GM12878 (cell line): ENCODE measurements around the gene AKR1C3. TPM values are rescaled to one million over a fixed set of nuclear protein-coding genes. Genes with fewer than 3 reads are reported as not detected.

Experiments used
- ATAC-seq: fragments of 200-7000 bp; cut with Tn5 transposase; 3 replicates; pipeline ENCODE4 v1.9.1; 2020; ENCODE audit warnings: mild to moderate bottlenecking, moderate library complexity
- BruUV-seq: library from RNA; stranded (reverse); fragments of 400-500 nt; replicated peaks from 2 replicates; lab custom pipeline; 2021; lab: Mats Ljungman, UMichigan
- CTCF ChIA-PET: fragments of 300-600 bp; sonication (Branson Sonifier 250); formaldehyde crosslinking; extraction: SDS; loops from one replicate; lab custom pipeline; 2021; ENCODE audit warnings: inconsistent platforms; lab: Yijun Ruan, JAX
- POLR2A ChIA-PET: fragments of 350-600 bp; formaldehyde crosslinking; extraction: SDS; loops from one replicate; lab custom pipeline; 2021; ENCODE audit warnings: inconsistent platforms; lab: Charles Lee
- RAD21 ChIA-PET: fragments of 300-600 bp; sonication (Branson Sonifier 250); formaldehyde crosslinking; loops from one replicate; lab custom pipeline; 2023; ENCODE audit warnings: antibody characterized with exemption; ENCODE audit not compliant: unreplicated experiment; lab: Charles Lee
- SMC1A ChIA-PET: fragments of 300-600 bp; sonication (Branson Sonifier 250); formaldehyde crosslinking; loops from one replicate; lab custom pipeline; 2023; ENCODE audit not compliant: unreplicated experiment, uncharacterized antibody; lab: Charles Lee
- DNase-seq: peaks from one replicate; pipeline ENCODE4 v3.0.0-alpha.2; 2011; ENCODE audit warnings: low read depth, low spot score
- FAIRE-seq: peaks from 3 replicates; lab custom pipeline; 2011; peaks lifted over from hg19 to GRCh38; lab: Jason Lieb, UNC
- H2AFZ ChIP-seq: 2 replicates; pipeline ENCODE4 v1.6.0; 2011; ENCODE audit warnings: low read depth, low read length, control low read depth; ENCODE audit not compliant: control insufficient read depth
- H3K27ac ChIP-seq: 2 replicates; pipeline ENCODE4 v1.5.1; 2011; ENCODE audit warnings: control low read depth; ENCODE audit not compliant: control insufficient read depth, insufficient read depth
- H3K27me3 ChIP-seq, 2 experiments: replicated peaks in 1 of 2; 2 replicates each; pipeline versions ENCODE4 v1.6.0 to v1.6.1; 2011; ENCODE audit warnings: low read length in 1 of 2; ENCODE audit not compliant: control insufficient read depth in 2 of 2, insufficient read depth in 2 of 2
- H3K36me3 ChIP-seq, 2 experiments: 2 replicates each; pipeline ENCODE4 v1.5.1; 2011; ENCODE audit warnings: low read length in 1 of 2; ENCODE audit not compliant: control insufficient read depth in 2 of 2, insufficient read depth in 2 of 2
- H3K4me1 ChIP-seq: 2 replicates; pipeline ENCODE4 v1.6.1; 2011; ENCODE audit warnings: mild to moderate bottlenecking, low read length, moderate library complexity, mixed read lengths; ENCODE audit not compliant: control insufficient read depth, insufficient read depth
- H3K4me2 ChIP-seq: 2 replicates; pipeline ENCODE4 v1.6.0; 2011; ENCODE audit warnings: control low read depth; ENCODE audit not compliant: control insufficient read depth, insufficient read depth
- H3K4me3 ChIP-seq: fragments of 200-600 bp; sonication (generic); 2 replicates; pipeline ENCODE4 v1.5.1; 2016
- H3K79me2 ChIP-seq: 2 replicates; pipeline ENCODE4 v1.6.0; 2011; ENCODE audit warnings: low read length; ENCODE audit not compliant: control insufficient read depth, insufficient read depth
- H3K9ac ChIP-seq: 2 replicates; pipeline ENCODE4 v1.8.0; 2011; ENCODE audit warnings: low read length, control low read depth, mixed read lengths; ENCODE audit not compliant: control insufficient read depth, insufficient read depth
- H3K9me3 ChIP-seq: replicated peaks from 3 replicates; pipeline ENCODE4 v1.5.1; 2011; ENCODE audit warnings: mild to moderate bottlenecking, low read length; ENCODE audit not compliant: control insufficient read depth, insufficient read depth
- H4K20me1 ChIP-seq: 2 replicates; pipeline ENCODE4 v1.6.0; 2011; ENCODE audit not compliant: control insufficient read depth, insufficient read depth
- BCL11A ChIP-seq: IDR thresholded peaks from 2 replicates; pipeline ENCODE4 v1.6.1; 2011; ENCODE audit warnings: low read depth, low read length
- BHLHE40 ChIP-seq, 2 experiments: fragments of 450-650 bp in 1 of 2; IDR thresholded peaks; 2 replicates each; pipeline ENCODE4 v1.6.1; 2011 to 2017; ENCODE audit warnings: low read depth in 2 of 2, borderline replicate concordance in 1 of 2, improper control_type of control experiment in 1 of 2, low read length in 1 of 2, mild to moderate bottlenecking in 1 of 2
- EP300 ChIP-seq, 2 experiments: fragments of 150-350 bp in 1 of 2; IDR thresholded peaks; 2 replicates each; pipeline ENCODE4 v1.6.1; 2011 to 2012; ENCODE audit warnings: low read depth in 2 of 2, low read length in 2 of 2, borderline replicate concordance in 1 of 2, improper control_type of control experiment in 1 of 2, inconsistent platforms in 1 of 2; ENCODE audit not compliant: control insufficient read depth in 1 of 2
- MTA3 ChIP-seq: IDR thresholded peaks from 2 replicates; pipeline ENCODE4 v1.6.1; 2012; ENCODE audit warnings: low read length, inconsistent platforms, borderline replicate concordance
- NFIC ChIP-seq: IDR thresholded peaks from 2 replicates; pipeline ENCODE4 v1.6.1; 2012; ENCODE audit warnings: low read depth, mild to moderate bottlenecking, inconsistent platforms, low read length, moderate library complexity
- NFYB ChIP-seq: IDR thresholded peaks from 2 replicates; pipeline ENCODE4 v1.6.1; 2011; ENCODE audit warnings: low read depth, mild to moderate bottlenecking, low read length, improper control_type of control experiment, moderate library complexity; ENCODE audit not compliant: insufficient read depth
- PAX8 ChIP-seq: fragments of 450-650 bp; IDR thresholded peaks from 2 replicates; pipeline ENCODE4 v1.6.1; 2017; ENCODE audit warnings: mild to moderate bottlenecking, moderate library complexity
- SMAD1 ChIP-seq: fragments of 450-650 bp; IDR thresholded peaks from 2 replicates; pipeline ENCODE4 v1.6.1; 2018; ENCODE audit warnings: mild to moderate bottlenecking, low read depth; ENCODE audit not compliant: partially characterized antibody
- SMAD5 ChIP-seq: IDR thresholded peaks from 2 replicates; pipeline ENCODE4 v1.6.1; 2016; ENCODE audit warnings: antibody characterized with exemption, low read depth
- ZNF217 ChIP-seq: fragments of 450-650 bp; IDR thresholded peaks from 2 replicates; pipeline ENCODE4 v1.6.1; 2017; ENCODE audit warnings: antibody characterized with exemption, mild to moderate bottlenecking
- WGBS: methylation state at CpG from one replicate; pipeline ENCODE4 v1.1.6; 2016; ENCODE audit warnings: low lambda C conversion rate; ENCODE audit not compliant: insufficient replicate concordance, insufficient coverage; ENCODE audit errors: missing lambda C conversion rate; 5-methylcytosine and 5-hydroxymethylcytosine counted together
- in situ Hi-C: fragments of 300-500 bp; cut with MboI; formaldehyde crosslinking; loops from 9 replicates; pipeline ENCODE4 v1.14.3; 2018; ENCODE audit warnings: mixed read lengths
- intact Hi-C: fragments of 100-400 bp; cut with micrococcal nuclease; formaldehyde crosslinking; loops from one replicate; pipeline ENCODE4 v1.14.2; 2022; ENCODE audit not compliant: unreplicated experiment
- polyA plus RNA-seq, 11 experiments: library from polyadenylated mRNA; depleted of rRNA in 4 of 11; unstranded in 6 of 11; stranded (reverse) in 5 of 11; fragments of >200 nt; fragmentation: Nextera tagmentation in 4 of 11; fragmentation: Illumina TruSeq in 1 of 11; extraction: Ambion mirVana in 4 of 11; extraction: Trizol in 1 of 11; gene quantifications; 1 replicate in 1 of 11; 2 replicates in 10 of 11; pipeline versions ENCODE4 v1.2.1 to v1.2.3, GENCODE V29; 2011 to 2016; ENCODE audit warnings: inconsistent platforms in 2 of 11, missing spikeins in 2 of 11, low read depth in 1 of 11
- total RNA-seq, 4 experiments: library from RNA; depleted of rRNA in 3 of 4; stranded (reverse); fragments of >200 nt in 3 of 4; fragmentation: Illumina TruSeq in 1 of 4; extraction: Trizol in 1 of 4; gene quantifications; 2 replicates each; pipeline versions ENCODE4 v1.2.1 to v1.2.3, GENCODE V29; 2013 to 2021
- TF ChIP-seq, protein P1 (sequence below): IDR thresholded peaks from 2 replicates; pipeline ENCODE4 v1.6.1; 2012; ENCODE audit warnings: mild to moderate bottlenecking, low read depth, low read length
- TF ChIP-seq, protein P2 (sequence below): IDR thresholded peaks from 2 replicates; pipeline ENCODE4 v1.6.1; 2011; ENCODE audit warnings: borderline replicate concordance, low read depth, mild to moderate bottlenecking, moderate library complexity, mixed read lengths, low read length; ENCODE audit not compliant: insufficient read depth; ENCODE audit errors: extremely low read length
- TF ChIP-seq, protein P3 (sequence below): fragments of 450-650 bp; formaldehyde crosslinking; IDR thresholded peaks from 2 replicates; pipeline ENCODE4 v1.4.0; 2020; ENCODE audit warnings: mild to moderate bottlenecking, moderate library complexity

AKR1C3 gene
- total and polyA plus RNA-seq, 10 of the 15 experiments (the other 5 are each of a cell fraction or from before 2014, with no cell fraction given) = 0.26 to 0.35 TPM; not detected in 8

DNA sequence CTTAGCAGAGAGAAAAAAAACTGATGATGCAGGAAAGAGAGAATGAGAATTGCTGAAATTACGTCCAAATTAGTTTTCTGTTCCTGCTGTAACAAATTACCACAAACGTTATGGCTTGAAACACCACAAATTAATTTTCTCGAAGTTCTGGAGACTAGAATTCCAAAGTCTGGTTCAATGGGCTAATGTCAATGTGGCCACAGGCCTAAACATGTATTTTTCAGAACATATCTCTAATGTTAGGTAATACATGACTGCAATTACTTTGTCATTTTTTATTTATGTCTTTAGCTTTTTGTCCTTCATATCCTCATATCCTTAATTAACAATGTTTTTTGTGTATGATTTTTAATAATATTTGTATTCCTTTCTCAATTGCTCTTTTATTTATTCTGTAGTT, 3.0 kb upstream of the AKR1C3 start (continued):
- TF ChIP-seq, protein P1, sequence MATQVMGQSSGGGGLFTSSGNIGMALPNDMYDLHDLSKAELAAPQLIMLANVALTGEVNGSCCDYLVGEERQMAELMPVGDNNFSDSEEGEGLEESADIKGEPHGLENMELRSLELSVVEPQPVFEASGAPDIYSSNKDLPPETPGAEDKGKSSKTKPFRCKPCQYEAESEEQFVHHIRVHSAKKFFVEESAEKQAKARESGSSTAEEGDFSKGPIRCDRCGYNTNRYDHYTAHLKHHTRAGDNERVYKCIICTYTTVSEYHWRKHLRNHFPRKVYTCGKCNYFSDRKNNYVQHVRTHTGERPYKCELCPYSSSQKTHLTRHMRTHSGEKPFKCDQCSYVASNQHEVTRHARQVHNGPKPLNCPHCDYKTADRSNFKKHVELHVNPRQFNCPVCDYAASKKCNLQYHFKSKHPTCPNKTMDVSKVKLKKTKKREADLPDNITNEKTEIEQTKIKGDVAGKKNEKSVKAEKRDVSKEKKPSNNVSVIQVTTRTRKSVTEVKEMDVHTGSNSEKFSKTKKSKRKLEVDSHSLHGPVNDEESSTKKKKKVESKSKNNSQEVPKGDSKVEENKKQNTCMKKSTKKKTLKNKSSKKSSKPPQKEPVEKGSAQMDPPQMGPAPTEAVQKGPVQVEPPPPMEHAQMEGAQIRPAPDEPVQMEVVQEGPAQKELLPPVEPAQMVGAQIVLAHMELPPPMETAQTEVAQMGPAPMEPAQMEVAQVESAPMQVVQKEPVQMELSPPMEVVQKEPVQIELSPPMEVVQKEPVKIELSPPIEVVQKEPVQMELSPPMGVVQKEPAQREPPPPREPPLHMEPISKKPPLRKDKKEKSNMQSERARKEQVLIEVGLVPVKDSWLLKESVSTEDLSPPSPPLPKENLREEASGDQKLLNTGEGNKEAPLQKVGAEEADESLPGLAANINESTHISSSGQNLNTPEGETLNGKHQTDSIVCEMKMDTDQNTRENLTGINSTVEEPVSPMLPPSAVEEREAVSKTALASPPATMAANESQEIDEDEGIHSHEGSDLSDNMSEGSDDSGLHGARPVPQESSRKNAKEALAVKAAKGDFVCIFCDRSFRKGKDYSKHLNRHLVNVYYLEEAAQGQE = no peak
- no peak for TF ChIP-seq PAX8
- no peak for TF ChIP-seq ZNF217
- no peak for TF ChIP-seq NFYB

DNA sequence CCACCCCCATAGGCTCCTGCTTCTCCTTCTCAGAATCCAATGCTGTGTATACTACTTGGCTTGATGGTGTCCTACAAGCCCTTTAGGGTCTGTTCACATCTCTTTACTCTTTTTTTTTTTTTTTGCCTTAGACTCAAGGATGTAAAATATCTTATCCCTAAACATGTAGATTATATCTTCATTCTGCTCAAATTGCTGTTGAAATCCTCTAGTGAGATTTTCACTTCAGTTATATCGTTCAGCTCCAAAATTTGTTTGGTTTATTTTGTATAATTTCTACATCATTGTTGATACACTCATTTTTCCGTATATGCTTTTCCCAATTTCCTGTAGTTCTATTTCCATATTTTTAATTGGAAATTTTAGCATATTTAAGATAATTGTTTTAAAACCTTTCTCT, 1.8 kb upstream of the AKR1C3 start:
- Histone ChIP-seq H3K27ac (no peak overlapping the region), H3K4me3 (no peak overlapping the region), H2AFZ (no peak overlapping the region), H3K36me3 (no peaks in the 10 kb centered on the region), H3K9me3 (no peaks in the 10 kb centered on the region), H4K20me1 (no peaks in the 10 kb centered on the region), H3K4me1 (no peaks in the 10 kb centered on the region), H3K27me3 (no peaks in the 10 kb centered on the region), H3K79me2 (no peaks in the 10 kb centered on the region), H3K9ac (no peak overlapping the region), H3K4me2 (no peak overlapping the region)
- no peak for ATAC-seq
- ChIA-PET SMC1A (no interaction called here), CTCF (interaction anchor here (0.9 kb wide), 1 partner anchor 530 kb away, joined by 3 read pairs; no protein-coding TSS in a partner anchor), POLR2A (interaction anchor here (0.7 kb wide), 1 partner anchor 13 kb away, joined by 3 read pairs; no protein-coding TSS in a partner anchor), RAD21 (no interaction called here)
- intact Hi-C loops = loop anchor here (10.0 kb wide), 1 partner anchor 248 kb away; no protein-coding TSS in a partner anchor
- WGBS = 2% methylated on average over 2 of the region's 2 CpGs
- BruUV-seq = no TSS peak
- DNase-seq = no peak
- no peak for FAIRE-seq
- in situ Hi-C loops = no loop called here
- TF ChIP-seq, protein P2, sequence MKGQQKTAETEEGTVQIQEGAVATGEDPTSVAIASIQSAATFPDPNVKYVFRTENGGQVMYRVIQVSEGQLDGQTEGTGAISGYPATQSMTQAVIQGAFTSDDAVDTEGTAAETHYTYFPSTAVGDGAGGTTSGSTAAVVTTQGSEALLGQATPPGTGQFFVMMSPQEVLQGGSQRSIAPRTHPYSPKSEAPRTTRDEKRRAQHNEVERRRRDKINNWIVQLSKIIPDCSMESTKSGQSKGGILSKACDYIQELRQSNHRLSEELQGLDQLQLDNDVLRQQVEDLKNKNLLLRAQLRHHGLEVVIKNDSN = no peak
- TF ChIP-seq MTA3 (no peak), BHLHE40 (IDR thresholded peaks at IDR 0.05; ENCODE audit: borderline replicate concordance in 1 of 2, low read depth in 2 of 2, low read length in 1 of 2) (no peak), EP300 (IDR thresholded peaks at IDR 0.05; ENCODE audit: borderline replicate concordance in 1 of 2, control insufficient read depth in 1 of 2, low read depth in 2 of 2, low read length in 2 of 2) (no peak), SMAD5 (no peak), BCL11A (no peak), NFIC (no peak), SMAD1 (no peak)
- TF ChIP-seq, protein P3, sequence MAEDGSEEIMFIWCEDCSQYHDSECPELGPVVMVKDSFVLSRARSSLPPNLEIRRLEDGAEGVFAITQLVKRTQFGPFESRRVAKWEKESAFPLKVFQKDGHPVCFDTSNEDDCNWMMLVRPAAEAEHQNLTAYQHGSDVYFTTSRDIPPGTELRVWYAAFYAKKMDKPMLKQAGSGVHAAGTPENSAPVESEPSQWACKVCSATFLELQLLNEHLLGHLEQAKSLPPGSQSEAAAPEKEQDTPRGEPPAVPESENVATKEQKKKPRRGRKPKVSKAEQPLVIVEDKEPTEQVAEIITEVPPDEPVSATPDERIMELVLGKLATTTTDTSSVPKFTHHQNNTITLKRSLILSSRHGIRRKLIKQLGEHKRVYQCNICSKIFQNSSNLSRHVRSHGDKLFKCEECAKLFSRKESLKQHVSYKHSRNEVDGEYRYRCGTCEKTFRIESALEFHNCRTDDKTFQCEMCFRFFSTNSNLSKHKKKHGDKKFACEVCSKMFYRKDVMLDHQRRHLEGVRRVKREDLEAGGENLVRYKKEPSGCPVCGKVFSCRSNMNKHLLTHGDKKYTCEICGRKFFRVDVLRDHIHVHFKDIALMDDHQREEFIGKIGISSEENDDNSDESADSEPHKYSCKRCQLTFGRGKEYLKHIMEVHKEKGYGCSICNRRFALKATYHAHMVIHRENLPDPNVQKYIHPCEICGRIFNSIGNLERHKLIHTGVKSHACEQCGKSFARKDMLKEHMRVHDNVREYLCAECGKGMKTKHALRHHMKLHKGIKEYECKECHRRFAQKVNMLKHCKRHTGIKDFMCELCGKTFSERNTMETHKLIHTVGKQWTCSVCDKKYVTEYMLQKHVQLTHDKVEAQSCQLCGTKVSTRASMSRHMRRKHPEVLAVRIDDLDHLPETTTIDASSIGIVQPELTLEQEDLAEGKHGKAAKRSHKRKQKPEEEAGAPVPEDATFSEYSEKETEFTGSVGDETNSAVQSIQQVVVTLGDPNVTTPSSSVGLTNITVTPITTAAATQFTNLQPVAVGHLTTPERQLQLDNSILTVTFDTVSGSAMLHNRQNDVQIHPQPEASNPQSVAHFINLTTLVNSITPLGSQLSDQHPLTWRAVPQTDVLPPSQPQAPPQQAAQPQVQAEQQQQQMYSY (CRISPR knock-in tag) = no peak
